HS-27A (cell line): ENCODE measurements around the gene FHOD3.

Experiments
- DNase-seq: peaks from one replicate; pipeline ENCODE4 v3.0.0-alpha.2; 2012; ENCODE audit warnings: low read depth, missing footprints

Gene FHOD3

DNA sequence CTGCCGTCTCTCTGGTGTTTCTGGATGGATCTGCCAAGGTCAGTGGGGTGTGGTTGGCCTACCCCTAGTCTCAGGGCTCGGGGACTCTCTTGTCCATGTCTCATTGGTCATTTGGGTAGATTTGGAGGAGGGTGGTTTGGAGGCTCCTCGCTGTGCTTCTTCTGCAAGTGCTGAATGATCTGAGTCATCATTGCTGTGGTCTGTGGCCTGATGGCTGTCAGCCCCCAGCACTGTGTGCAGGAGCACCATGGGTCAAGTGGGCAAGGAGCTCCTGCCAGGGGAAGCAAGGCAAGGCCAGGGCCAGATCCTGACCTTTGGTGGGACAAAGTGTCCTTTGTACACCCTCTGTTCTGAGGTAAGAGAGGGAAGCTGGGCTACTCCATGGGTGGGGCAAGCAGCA, 221.8 kb downstream of the FHOD3 start:
- DNase-seq: peak; percentile 26

DNA sequence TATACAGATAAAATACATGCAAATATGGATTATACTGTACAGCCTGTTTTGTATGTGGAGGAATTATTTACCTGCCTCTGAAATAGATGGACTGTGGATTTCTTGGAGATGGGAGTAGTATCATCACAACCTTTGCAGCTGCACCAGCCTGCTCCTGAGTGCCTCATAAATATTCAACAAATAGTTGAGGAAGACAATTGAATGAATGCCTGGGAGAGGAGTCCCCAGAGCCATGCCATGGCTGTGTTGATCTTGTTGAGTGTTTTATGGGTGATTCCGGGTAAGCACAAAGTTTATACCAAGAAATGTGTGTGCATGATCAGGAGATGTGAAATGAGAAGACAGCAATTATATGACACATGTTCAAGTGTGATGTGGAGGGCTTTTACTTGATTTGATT, 225.0 kb downstream of the FHOD3 start:
- DNase-seq: no peak

- DNase-seq: no peak
These were observed 228.4 kb downstream of the FHOD3 start for GRCh38 chr18:36525913-36526312.

- DNase-seq: no peak
These were observed 229.1 kb downstream of the FHOD3 start for GRCh38 chr18:36526611-36527010.

DNA sequence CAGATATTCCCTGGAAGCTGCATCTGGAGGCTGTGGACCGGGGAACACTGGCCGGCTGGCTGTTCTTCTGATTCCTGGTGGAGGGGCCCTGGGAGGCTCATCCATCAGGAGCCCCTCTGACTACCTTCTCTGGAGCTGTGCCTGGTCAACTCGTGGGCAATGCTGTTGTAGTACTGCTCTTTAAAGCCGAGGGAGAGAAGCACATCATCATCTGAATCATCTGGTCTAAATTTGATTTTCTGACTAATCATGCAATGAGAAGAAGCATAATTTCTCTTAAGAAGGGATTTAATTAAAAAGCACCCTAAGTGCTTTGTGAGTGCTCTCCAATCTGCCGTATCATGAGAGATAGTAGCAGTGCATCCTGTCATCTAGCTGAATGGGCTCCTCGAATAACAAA, 229.5 kb downstream of the FHOD3 start:
- no peak for DNase-seq

DNA sequence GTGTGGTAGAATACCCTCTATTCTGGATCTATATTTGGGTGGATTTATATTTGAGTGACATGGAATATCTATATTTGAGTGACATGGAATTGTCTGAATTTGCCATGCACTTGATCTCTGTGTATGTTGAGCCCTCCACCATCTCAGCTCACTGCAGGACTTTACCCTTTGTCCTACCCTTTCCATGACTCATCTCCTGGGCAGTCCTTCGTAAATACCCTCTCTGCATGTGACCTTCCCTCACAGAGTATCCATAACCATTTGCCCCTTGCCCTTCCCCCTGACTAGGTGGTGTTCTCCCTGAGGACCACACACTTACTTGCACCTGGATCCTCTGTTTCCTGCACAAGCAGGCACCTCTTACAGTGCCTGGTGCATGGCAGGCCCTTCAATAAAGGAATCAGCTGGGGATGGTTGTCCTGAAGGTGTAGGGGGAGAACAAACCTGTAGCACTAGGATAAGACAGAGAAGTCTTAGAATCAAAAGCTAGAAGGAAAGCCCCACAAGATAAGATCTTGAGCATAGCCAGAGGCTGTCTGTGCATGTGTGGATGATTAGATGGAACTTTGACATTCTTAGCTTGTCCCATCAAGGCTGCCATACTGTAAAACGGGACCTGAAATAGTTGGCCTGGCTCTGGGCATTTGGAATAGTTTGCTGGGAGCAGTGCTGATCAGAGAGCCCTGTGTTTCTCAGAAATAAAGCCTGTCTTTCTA, 230.4 kb downstream of the FHOD3 start:
- DNase-seq: no peak

DNA sequence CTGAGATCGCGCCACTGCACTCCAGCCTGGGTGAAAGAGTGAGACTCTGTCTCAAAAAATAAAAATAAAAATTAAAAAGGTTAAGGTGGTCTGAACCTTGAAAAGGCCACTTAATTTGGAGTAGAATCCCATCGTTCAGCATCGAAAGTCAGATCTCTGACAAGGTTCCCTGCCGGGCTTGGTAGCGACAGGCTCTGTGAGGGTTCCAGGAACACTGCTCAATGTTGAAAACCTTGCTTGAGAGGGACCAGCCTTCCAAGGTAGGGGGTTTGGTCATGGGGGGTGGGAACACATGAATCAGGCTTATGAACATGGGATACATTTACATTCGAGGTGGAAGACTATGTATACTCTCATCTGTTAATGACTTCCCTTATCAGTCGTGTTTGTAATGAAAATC, 232.2 kb downstream of the FHOD3 start:
- DNase-seq: no peak

DNA sequence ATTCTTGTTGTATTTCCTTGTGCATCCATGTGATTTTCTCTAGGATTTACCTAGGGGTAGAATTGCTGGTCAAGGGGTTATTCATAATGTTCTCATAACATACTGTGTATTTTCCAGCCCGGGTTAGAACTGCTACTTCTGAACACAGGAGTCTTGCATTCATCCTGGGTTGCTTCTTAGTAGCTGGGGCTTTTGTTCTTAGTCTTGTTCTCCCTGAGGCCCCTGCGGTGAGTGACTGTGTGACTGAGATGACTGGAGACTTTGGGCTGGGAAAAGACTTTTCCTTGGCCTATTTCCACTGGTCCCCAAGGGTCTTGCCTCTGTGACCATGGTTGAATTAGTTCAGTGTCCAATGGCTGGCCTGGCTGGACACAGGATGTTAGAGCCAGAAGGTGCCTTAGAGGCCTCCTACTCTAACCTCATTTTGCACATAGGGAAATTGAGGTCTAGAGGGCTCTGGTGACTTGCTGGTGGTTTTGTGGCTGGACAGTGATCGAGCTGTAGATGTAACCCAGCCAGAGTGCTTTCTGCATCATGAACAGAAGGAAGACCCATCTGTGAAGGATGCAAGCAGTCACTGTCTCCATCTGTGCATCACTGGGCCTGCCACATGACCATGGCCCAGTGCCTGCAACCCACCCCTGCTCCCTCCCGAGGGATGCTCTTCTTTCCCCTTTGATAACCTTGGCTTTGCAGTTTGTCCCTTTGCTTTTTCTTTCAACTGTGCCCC, 233.3 kb downstream of the FHOD3 start:
- no peak for DNase-seq

DNA sequence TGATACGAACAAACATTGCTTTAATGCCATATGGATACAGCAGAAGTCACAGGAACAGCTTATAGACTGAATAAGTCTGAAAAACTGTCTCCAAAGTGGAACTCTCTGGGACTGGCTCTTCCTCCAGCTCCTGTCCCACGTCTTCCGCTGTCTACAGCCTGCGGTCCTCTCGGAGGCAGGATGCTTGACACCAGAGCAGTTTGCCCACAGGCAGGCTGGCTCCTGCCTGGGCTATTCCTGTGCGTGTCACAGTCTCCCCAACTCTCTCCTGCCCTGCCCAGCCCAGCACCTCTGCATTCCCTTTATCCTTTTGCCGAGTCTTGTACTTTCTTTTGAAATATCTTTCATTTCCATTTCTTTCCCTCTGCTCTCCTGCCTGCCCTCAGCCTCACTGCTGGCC, 234.1 kb downstream of the FHOD3 start:
- DNase-seq: no peak

DNA sequence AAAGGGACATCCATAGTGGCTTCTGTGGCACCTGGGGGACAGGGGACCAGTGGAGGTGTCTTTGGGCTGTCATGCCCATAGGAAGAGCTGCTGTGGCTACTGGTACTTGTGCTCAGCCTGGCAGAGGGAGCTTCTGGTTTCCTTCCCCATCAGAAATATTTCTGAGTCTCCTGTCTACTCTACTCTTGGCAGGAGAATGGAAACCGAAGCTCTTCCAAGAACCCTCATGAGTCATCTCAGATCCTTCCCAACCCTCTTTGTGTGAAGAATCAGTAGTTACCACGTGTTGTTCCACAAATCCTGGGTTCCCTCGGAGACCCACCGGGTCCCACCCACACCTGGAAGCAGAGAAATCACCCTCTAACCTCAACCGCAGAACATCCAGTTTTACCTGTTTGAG, 234.9 kb downstream of the FHOD3 start:
- DNase-seq: no peak

DNA sequence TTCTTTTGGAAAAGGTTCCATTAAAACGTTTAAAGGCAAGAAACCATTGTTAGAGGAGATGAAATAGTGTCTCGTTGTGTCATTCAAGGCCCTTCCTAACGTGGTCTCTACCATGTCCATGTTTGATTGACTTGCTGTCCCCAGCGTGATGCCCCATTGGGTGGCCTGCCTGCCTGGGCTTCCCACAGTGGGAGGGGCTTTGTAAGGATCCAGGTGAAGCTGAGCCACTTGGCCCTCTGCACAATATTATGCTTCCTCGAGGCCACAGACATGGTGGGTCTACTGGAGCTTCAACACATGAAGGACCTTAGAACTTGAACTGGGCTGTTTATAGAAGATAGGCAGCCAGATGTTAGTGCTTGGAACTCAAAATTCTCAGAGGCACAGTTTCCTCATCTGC, 235.3 kb downstream of the FHOD3 start:
- DNase-seq: no peak

GRCh38 chr18:36533446-36534153, 236.1 kb downstream of the FHOD3 start:
- no peak for DNase-seq

GRCh38 chr18:36534154-36534688, 236.7 kb downstream of the FHOD3 start:
- no peak for DNase-seq

DNA sequence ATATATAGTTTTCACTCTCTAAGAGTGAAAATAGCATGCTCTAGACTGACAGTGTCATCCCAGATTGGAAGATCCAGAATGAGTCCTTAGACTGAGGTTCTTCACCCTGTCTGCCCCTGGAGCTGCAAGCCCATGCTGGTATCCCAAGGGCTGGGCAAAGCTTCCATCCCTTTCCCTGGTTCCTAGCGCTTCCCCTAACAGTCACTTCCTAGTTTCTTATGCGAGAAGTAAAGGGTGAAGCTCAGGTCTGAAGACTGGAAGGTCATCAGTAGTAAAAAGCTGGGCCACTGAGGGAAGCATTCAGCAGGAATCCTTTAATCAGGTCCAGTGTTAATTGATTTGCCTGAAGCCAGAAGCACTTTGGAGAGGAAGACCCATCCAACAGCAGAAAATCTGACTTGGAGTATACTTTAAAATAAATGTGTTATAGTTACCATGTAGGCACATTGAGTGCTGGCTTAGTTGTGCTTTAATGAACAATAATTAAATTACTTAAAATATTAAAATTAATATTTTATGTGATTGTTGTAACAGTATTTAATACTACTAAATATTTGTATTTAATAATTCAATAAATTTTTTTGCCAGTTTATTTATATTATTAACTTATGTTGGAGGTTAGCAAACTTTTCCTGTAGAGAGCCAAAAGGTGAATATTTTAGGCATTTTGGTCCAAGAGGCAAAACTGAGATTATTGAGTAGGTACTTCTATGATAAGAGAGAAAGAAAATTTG, 237.9 kb downstream of the FHOD3 start:
- no peak for DNase-seq

DNA sequence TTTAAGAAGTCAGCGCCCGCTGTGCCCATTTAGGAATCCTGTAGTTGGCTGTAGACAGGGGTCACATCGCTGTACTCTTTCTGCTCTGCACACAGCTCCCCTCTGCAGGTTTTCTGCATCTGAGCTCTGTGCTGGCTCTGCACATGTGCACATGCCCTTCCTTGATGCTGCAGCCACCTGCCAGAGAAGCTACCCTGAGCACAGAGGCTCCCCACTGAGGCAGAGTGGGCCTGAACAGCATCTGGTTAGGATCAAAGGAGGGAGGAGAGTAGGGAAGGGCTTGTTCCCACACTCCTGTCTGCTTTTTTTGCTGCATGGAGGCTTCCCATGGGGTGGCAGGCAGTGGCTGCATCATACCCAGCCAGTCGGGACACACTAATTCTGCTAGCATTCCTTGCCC, 238.9 kb downstream of the FHOD3 start:
- DNase-seq: no peak

GRCh38 chr18:36537289-36537688, 239.8 kb downstream of the FHOD3 start:
- no peak for DNase-seq

GRCh38 chr18:36539674-36540231, 242.2 kb downstream of the FHOD3 start:
- DNase-seq: no peak

DNA sequence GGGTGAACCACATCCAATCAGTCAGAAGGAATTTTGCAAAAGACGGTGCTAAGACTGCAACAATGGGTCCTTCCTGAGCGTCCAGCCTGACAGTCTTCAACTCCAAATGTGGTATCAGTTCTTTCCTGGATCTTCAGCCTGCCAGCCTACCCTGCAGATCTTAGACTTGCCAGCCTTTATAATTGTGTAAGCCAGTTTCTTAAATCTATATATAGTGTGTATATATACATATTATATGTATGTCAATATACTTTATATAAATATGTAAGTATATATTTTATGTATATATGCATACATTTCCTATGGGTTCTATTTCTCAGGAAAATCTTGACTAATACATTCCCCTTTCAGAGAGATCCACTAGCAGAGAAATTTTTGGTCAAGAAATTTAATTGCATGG, 245.5 kb downstream of the FHOD3 start:
- no peak for DNase-seq

- DNase-seq: no peak
These were observed 246.6 kb downstream of the FHOD3 start for GRCh38 chr18:36543991-36544725.

DNA sequence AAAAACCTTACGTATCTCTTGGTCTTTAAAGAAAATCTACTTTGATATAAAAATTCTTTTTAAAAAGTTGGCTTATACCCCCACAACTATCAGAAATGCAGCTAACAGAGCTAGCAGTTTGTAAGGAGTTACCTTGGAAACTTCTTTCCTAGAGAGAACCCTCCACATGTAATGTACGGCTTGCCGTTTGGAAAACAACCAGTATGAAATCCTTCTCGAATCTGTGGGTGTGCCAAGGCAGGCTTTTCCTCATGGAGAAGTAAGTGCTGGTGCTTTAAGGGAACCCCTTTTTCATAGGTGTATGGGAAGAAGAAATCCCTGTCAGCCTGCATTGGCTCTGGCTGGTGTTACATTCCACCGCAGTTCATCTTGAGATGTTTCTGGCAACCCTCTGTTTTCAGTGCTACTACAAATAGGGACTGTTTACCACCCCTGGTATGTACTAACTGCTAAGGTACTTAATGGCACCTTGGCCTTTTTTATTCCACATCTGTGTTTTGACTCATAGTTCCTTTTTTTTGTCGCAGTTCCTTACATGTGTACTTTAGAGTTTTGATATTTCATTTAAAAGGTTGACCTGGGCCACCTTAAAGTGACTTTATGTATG, 248.4 kb downstream of the FHOD3 start:
- DNase-seq: no peak

- DNase-seq: no peak
These were observed 249.4 kb downstream of the FHOD3 start for GRCh38 chr18:36546876-36547275.
